Measurements from ENCODE around the gene TBCC. TPM values are rescaled to one million over a fixed set of nuclear protein-coding genes. Genes with fewer than 3 reads are reported as not detected.
A peak's percentile ranks its signal among the peaks of the same experiment; 100 is the strongest.

The TBCC gene
- total and polyA plus RNA-seq, 2 of the 13 experiments (the other 11 are each of a cell fraction or from before 2014, with no cell fraction given), result 14.8 to 36.1 TPM

DNA sequence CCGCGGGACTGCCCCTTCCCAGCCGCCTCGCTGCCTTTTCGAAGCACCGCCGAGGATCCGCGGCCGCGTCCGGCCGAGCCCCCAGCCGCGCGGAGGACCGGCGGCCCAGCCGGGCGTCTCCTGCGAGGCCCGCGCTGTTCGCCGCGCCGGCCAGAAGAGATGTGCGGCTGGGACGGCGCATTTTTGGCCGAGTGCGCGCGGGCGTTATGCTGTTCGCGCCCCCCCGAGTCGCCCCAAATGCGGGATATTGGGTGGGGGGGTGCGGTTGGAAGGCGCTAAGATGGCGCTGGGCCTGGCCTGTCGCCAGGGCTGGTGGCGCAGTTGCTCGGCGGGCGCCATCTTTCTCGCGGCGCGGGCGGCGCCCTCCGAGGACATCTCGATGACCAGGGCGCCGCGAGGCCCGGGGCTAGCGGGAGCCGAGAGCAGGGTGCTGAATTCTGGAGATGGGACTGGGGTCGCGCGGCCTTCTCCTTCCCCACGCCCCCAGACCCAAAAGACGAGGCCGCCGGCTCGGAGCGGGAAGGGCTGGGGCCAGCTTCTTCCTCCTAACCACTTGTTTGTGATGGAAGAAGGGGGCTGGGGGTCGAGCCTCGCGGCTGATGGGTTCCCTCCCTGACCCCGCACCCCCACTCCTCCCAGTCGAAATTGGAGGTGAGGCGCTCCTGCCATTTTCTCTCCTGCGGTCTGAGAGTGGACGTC, 37.4 kb upstream of the TBCC start (continued):
- TF ChIP-seq, protein P1, sequence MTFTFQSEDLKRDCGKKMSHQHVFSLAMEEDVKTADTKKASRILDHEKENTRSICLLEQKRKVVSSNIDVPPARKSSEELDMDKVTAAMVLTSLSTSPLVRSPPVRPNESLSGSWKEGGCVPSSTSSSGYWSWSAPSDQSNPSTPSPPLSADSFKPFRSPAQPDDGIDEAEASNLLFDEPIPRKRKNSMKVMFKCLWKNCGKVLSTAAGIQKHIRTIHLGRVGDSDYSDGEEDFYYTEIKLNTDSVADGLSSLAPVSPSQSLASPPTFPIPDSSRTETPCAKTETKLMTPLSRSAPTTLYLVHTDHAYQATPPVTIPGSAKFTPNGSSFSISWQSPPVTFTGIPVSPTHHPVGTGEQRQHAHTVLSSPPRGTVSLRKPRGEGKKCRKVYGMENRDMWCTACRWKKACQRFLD (CRISPR knock-in tag; IDR thresholded peaks at IDR 0.05; ENCODE audit: borderline replicate concordance), result peak; percentile 38; the same call in 1 of the 2 replicates
- TF ChIP-seq SRY (CRISPR knock-in tag; IDR thresholded peaks at IDR 0.05) (peak; percentile 85), ZC3H4 (CRISPR knock-in tag; IDR thresholded peaks at IDR 0.05; ENCODE audit: borderline replicate concordance) (peak; percentile 88), SIN3A (IDR thresholded peaks at IDR 0.05; ENCODE audit: borderline replicate concordance, low read depth, low read length) (0 out of 2 replicates have a peak, but pooled peaks have one; percentile 21), ZFP62 (CRISPR knock-in tag; IDR thresholded peaks at IDR 0.05) (0 out of 2 replicates have a peak, but pooled peaks have one; percentile 81), ZNF816 (CRISPR knock-in tag; IDR thresholded peaks at IDR 0.05; ENCODE audit: borderline replicate concordance) (no peak; the same call in 1 of the 2 replicates), ZBTB1 (CRISPR knock-in tag; IDR thresholded peaks at IDR 0.05; ENCODE audit: borderline replicate concordance) (no peak; the same call in 1 of the 2 replicates), ELF1 (CRISPR knock-in tag; IDR thresholded peaks at IDR 0.05) (peak; percentile 44), EEA1 (CRISPR knock-in tag; IDR thresholded peaks at IDR 0.05; ENCODE audit: borderline replicate concordance) (peak; percentile 87; the same call in 1 of the 2 replicates), CBX5 (CRISPR knock-in tag; IDR thresholded peaks at IDR 0.05; ENCODE audit: borderline replicate concordance) (no peak; the same call in 1 of the 2 replicates), TSC22D2 (CRISPR knock-in tag; IDR thresholded peaks at IDR 0.05; ENCODE audit: borderline replicate concordance) (peak; percentile 66; the same call in 1 of the 2 replicates)
- TF ChIP-seq, protein P2, sequence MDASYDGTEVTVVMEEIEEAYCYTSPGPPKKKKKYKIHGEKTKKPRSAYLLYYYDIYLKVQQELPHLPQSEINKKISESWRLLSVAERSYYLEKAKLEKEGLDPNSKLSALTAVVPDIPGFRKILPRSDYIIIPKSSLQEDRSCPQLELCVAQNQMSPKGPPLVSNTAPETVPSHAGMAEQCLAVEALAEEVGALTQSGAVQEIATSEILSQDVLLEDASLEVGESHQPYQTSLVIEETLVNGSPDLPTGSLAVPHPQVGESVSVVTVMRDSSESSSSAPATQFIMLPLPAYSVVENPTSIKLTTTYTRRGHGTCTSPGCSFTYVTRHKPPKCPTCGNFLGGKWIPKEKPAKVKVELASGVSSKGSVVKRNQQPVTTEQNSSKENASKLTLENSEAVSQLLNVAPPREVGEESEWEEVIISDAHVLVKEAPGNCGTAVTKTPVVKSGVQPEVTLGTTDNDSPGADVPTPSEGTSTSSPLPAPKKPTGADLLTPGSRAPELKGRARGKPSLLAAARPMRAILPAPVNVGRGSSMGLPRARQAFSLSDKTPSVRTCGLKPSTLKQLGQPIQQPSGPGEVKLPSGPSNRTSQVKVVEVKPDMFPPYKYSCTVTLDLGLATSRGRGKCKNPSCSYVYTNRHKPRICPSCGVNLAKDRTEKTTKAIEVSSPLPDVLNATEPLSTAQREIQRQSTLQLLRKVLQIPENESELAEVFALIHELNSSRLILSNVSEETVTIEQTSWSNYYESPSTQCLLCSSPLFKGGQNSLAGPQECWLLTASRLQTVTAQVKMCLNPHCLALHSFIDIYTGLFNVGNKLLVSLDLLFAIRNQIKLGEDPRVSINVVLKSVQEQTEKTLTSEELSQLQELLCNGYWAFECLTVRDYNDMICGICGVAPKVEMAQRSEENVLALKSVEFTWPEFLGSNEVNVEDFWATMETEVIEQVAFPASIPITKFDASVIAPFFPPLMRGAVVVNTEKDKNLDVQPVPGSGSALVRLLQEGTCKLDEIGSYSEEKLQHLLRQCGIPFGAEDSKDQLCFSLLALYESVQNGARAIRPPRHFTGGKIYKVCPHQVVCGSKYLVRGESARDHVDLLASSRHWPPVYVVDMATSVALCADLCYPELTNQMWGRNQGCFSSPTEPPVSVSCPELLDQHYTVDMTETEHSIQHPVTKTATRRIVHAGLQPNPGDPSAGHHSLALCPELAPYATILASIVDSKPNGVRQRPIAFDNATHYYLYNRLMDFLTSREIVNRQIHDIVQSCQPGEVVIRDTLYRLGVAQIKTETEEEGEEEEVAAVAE (CRISPR knock-in tag; IDR thresholded peaks at IDR 0.05; ENCODE audit: borderline replicate concordance), result peak; percentile 30; the same call in 1 of the 2 replicates
- TF ChIP-seq, protein P3, sequence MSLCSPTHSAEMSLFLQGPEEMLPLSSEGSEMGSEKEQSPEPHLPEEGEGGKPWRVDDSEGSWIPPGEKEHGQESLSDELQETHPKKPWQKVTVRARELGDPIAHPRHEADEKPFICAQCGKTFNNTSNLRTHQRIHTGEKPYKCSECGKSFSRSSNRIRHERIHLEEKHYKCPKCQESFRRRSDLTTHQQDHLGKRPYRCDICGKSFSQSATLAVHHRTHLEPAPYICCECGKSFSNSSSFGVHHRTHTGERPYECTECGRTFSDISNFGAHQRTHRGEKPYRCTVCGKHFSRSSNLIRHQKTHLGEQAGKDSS (CRISPR knock-in tag; IDR thresholded peaks at IDR 0.05; ENCODE audit: borderline replicate concordance, low read depth), result peak; percentile 91; the same call in 1 of the 2 replicates
- TF ChIP-seq, protein P4, sequence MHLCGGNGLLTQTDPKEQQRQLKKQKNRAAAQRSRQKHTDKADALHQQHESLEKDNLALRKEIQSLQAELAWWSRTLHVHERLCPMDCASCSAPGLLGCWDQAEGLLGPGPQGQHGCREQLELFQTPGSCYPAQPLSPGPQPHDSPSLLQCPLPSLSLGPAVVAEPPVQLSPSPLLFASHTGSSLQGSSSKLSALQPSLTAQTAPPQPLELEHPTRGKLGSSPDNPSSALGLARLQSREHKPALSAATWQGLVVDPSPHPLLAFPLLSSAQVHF (CRISPR knock-in tag; IDR thresholded peaks at IDR 0.05), result peak; percentile 79
- TF ChIP-seq, protein P5, sequence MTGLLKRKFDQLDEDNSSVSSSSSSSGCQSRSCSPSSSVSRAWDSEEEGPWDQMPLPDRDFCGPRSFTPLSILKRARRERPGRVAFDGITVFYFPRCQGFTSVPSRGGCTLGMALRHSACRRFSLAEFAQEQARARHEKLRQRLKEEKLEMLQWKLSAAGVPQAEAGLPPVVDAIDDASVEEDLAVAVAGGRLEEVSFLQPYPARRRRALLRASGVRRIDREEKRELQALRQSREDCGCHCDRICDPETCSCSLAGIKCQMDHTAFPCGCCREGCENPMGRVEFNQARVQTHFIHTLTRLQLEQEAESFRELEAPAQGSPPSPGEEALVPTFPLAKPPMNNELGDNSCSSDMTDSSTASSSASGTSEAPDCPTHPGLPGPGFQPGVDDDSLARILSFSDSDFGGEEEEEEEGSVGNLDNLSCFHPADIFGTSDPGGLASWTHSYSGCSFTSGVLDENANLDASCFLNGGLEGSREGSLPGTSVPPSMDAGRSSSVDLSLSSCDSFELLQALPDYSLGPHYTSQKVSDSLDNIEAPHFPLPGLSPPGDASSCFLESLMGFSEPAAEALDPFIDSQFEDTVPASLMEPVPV (CRISPR knock-in tag; IDR thresholded peaks at IDR 0.05), result peak; percentile 91
- TF ChIP-seq, protein P6, sequence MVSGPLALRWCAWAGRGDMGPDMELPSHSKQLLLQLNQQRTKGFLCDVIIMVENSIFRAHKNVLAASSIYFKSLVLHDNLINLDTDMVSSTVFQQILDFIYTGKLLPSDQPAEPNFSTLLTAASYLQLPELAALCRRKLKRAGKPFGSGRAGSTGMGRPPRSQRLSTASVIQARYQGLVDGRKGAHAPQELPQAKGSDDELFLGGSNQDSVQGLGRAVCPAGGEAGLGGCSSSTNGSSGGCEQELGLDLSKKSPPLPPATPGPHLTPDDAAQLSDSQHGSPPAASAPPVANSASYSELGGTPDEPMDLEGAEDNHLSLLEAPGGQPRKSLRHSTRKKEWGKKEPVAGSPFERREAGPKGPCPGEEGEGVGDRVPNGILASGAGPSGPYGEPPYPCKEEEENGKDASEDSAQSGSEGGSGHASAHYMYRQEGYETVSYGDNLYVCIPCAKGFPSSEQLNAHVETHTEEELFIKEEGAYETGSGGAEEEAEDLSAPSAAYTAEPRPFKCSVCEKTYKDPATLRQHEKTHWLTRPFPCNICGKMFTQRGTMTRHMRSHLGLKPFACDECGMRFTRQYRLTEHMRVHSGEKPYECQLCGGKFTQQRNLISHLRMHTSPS (CRISPR knock-in tag; IDR thresholded peaks at IDR 0.05; ENCODE audit: low read depth), result no peak
